ENCODE results near the gene ST6GALNAC2.
"Not testable (repeated sequence)": the region's sequence is repeated elsewhere in the genome, so short reads cannot be mapped to it uniquely, and the experiment has no call there.

ST6GALNAC2 gene

DNA sequence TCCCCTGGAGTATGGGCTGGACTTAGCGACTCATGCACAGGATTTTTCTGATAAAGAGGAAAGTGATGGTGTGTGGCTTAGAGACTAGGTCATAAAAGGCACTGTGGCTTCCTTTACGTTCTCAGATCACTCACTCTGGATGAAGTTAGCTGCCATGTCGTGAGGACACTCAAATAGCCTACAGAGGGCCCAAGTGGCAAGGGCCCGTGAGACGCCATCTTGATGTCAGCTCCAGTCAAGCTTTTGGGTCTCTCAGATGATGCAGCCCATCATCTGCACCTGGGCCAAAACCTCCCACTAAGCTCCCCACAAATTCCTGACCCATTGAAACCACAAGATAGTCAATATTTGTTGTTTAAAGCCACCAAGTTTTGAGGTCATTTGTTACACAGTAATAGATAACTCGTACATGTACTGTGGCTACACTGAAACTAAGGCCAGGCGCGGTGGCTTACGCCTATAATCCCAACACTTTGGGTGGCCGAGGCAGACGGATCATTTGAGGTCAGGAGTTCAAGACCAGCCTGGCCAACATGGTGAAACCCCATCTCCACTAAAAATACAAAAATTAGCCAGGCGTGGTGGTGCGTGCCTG lies 14.7 kb downstream of the ST6GALNAC2 start:
- peaks cover 35% of the 10 kb centered on the region for H3K36me3 Mint-ChIP-seq (ENCODE audit: low read depth)
- peaks cover 34% of the 10 kb centered on the region for H3K4me1 Mint-ChIP-seq (ENCODE audit: low read depth)
- peaks cover 22% of the 10 kb centered on the region for H3K27me3 Mint-ChIP-seq
- H3K9me3 Mint-ChIP-seq: no peaks in the 10 kb centered on the region
- no peak overlapping the region for H3K27ac Mint-ChIP-seq
- intact Hi-C loops (cut with micrococcal nuclease): no loop called here
- no peak overlapping the region for H3K4me3 Mint-ChIP-seq

DNA sequence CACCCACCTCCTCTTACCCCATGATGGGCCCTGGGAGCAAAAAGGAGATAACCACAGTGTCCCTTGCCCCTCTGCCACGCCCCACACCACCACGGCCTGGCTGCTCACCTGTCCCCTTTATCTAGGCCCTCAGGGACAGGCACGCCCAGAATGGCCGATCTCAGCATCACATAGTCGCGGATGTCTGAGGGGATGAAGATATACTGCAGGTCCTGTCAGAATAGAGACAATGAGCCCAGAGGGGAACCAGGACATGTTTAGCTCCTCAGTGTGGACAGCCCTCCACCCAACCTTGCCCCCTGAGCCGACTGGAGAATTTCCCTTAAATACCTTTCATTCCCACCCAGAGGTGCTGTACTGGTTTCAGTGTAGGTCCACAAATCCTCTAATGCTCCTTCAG lies 15.2 kb downstream of the ST6GALNAC2 start:
- intact Hi-C loops (cut with micrococcal nuclease): no loop called here
- Mint-ChIP-seq H3K27me3 (peaks cover 19% of the 10 kb centered on the region), H3K9me3 (no peaks in the 10 kb centered on the region), H3K27ac (no peak overlapping the region), H3K4me1 (ENCODE audit: low read depth) (peaks cover 38% of the 10 kb centered on the region), H3K36me3 (ENCODE audit: low read depth) (peaks cover 40% of the 10 kb centered on the region), H3K4me3 (no peak overlapping the region)

DNA sequence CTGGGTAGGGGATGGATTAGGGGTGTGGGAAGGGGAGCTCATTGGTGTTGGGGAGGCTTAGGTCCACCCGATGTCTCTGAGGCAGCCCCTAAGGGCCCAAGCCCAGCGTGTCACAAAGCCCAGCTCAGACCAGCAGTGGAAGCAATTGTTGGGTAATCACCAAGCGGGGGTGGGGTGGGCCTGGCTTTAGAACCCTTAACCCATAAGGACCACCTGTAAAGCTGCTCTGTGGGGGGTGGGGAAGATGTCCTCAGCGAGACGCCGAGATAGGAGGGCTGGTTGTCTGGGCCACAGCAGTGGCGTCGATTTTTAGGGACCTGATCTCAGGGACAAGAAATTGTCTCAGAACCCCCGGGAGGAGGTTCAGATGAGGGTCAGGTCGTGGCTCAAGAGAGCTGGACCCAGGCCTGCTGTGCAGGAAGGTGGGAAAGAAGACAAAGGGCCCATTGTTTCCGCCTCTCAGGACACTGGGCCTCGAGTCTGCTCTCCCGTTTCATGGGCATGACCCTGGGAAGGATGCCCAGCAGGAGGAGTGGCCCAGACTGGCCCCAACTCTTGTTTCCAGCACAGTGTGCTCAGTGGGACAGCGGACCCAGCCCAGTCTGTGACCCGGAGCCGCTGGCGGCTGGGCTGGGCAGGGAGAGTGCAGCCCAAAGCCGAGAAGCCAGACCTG lies 15.9 kb downstream of the ST6GALNAC2 start:
- H3K36me3 Mint-ChIP-seq (ENCODE audit: low read depth): peaks cover 47% of the 10 kb centered on the region
- H3K27me3 Mint-ChIP-seq: peaks cover 19% of the 10 kb centered on the region
- H3K9me3 Mint-ChIP-seq: no peaks in the 10 kb centered on the region
- no peak overlapping the region for H3K4me3 Mint-ChIP-seq
- peaks cover 44% of the 10 kb centered on the region for H3K4me1 Mint-ChIP-seq (ENCODE audit: low read depth)
- H3K27ac Mint-ChIP-seq: no peak overlapping the region
- intact Hi-C loops (cut with micrococcal nuclease): no loop called here

DNA sequence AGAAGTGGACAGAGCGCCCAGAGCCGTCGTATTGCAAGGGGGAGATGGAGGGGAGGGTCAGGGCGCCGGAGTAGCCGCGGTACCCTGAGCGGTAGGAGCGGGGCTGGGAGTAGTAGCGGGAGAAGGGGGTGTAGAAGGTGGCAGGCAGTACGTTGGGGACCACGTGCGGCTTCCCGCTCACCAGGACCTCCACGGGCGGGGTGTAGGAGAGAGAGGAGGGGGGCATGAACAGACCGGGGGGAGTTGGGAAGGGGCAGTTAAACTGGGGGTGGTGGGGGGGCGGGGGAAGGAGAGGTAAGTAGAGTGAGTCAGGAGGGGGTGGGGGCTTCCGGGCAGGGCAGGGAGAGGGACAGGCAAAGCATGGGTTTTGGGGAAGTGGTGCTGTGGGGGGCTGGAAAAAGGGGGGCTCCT lies 16.8 kb downstream of the ST6GALNAC2 start:
- H3K27me3 Mint-ChIP-seq: peaks cover 19% of the 10 kb centered on the region
- intact Hi-C loops (cut with micrococcal nuclease): no loop called here
- peak overlapping the region; percentile 3 for H3K27ac Mint-ChIP-seq

DNA sequence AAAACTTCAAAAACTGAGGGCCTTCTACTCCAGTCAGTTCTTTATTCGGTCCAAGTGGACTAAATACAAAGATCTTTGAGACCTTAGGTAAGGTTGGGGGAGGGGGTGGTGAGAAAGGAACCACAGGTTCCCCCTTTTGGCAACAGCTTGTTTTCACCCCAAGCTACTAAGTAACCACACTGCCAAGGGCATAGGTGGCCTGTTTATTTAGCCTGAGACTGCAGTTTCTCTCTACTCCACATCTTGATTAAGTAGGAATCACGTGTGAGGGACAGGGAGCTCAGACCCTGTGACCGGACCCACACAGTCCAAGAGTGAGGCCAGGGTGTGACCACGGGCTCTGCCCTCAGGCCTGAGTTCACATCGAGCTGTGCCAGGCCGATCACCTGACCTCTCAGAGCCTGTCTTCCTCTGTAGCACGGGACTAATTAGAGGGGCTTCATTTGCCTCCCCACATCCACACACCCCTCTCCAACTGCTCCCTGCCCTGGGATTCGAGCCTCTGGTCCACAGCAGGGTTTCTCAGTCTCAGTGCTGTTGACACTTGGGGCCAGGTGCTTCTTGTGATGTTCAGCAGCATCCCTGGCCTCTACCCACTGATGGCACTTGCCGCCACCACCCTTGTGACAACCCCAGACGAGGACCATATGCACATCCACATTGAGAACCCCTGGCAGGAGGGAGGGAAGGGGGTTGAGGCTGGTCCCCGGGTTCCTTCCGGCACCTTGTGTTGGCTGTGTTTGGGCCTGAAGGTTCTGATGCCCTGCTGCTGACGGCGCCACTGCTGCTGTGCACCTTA lies 17.8 kb downstream of the ST6GALNAC2 start:
- peaks cover 47% of the 10 kb centered on the region for H3K36me3 Mint-ChIP-seq (ENCODE audit: low read depth)
- no peaks in the 10 kb centered on the region for H3K9me3 Mint-ChIP-seq
- peaks cover 50% of the 10 kb centered on the region for H3K4me1 Mint-ChIP-seq (ENCODE audit: low read depth)
- H3K27me3 Mint-ChIP-seq: peaks cover 19% of the 10 kb centered on the region
- H3K27ac Mint-ChIP-seq: no peak overlapping the region
- H3K4me3 Mint-ChIP-seq: no peak overlapping the region
- intact Hi-C loops (cut with micrococcal nuclease): no loop called here

More for the DNA sequence above, 16.8 kb downstream of the ST6GALNAC2 start:
- Mint-ChIP-seq H3K4me3 (no peak overlapping the region), H3K9me3 (no peaks in the 10 kb centered on the region), H3K36me3 (ENCODE audit: low read depth) (peaks cover 48% of the 10 kb centered on the region), H3K4me1 (ENCODE audit: low read depth) (peaks cover 44% of the 10 kb centered on the region)

DNA sequence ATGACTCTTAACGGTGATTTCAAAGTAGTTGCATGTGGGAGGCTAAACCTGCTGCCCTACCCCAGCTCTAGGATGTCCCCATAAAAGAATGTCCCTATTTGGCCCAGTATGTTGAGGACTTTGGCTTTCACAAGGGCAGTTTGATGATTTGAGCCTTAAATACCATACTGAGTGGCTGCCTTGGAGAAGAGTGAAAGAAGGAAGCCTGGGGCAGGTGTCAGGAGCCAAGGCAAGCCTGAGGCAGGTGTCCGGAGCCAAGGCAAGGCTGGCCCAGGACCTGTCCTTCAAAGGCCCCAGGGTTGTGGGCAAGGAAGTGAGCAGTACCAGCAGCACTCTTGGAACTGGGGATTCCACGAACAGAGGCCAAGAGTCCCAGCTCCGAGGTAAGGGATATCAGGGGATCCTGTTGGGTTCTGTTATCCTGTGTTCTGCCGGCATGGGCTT lies 18.6 kb downstream of the ST6GALNAC2 start:
- peaks cover 54% of the 10 kb centered on the region for H3K4me1 Mint-ChIP-seq (ENCODE audit: low read depth)
- H3K9me3 Mint-ChIP-seq: no peaks in the 10 kb centered on the region
- H3K36me3 Mint-ChIP-seq (ENCODE audit: low read depth): peaks cover 47% of the 10 kb centered on the region
- H3K27ac Mint-ChIP-seq: no peak overlapping the region
- intact Hi-C loops (cut with micrococcal nuclease): no loop called here
- H3K27me3 Mint-ChIP-seq: peaks cover 19% of the 10 kb centered on the region
- no peak overlapping the region for H3K4me3 Mint-ChIP-seq

DNA sequence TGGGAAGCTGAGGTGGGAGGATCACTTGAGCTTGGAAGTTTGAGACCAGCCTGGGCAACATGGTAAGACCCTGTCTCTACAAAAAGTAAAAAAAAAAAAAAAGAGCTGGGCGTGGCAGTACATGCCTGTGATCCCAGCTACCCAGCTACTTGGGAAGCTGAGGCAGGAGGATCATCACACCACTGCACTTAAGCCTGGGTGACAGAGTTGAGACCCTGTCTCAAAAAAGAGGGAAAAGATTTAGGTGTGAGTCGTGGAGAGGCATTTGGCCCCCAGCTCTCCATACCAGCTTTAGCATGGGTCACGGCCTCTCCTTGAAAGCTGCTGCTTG lies 19.1 kb downstream of the ST6GALNAC2 start:
- intact Hi-C loops (cut with micrococcal nuclease): no loop called here
- Mint-ChIP-seq H3K27ac (no peak overlapping the region), H3K36me3 (ENCODE audit: low read depth) (peaks cover 52% of the 10 kb centered on the region), H3K27me3 (peaks cover 19% of the 10 kb centered on the region), H3K4me1 (ENCODE audit: low read depth) (peaks cover 58% of the 10 kb centered on the region), H3K9me3 (no peaks in the 10 kb centered on the region), H3K4me3 (no peak overlapping the region)

DNA sequence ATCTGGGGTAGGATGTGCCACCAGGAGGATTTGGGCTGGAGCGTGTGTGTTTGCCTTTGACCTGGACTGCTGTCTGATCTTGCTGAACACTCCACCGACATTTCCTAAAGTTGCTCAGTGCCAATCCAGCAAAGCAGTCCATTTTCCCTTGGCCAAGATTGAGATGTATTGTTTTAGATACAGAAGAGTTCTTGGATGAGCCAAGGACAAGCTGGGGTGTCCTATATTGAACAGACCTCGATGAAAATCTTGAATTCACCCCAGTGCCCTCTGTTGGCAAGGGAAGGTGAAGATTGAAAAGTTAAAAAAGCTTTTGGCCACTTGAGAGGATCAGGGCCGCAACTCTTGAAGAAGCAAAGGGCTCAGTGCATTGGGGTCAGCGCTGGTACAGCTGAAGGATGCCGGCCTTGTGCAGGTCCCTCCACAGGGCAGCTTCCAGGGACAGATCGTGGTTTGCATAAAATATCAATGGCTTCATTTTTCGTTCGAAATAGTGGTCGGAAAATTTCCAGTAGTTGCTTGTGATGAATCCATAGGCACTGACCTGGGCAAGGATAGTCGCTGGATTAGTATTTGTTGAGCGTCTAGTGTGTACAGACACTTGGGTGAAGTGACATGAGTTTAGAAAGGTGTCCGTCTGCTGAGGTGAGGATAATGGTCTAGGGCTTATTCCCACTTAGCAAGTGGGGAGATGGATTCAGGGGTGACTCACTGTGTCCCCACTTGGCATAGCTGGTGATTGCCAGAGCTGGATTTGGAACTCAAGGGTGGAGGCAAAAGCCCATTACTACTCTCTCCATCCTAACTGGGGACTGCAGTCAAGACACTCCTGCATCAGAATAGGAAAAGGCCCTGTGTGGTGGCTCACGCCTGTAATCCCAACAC lies 19.7 kb downstream of the ST6GALNAC2 start:
- Mint-ChIP-seq H3K4me1 (ENCODE audit: low read depth) (peaks cover 61% of the 10 kb centered on the region), H3K9me3 (no peaks in the 10 kb centered on the region), H3K4me3 (no peak overlapping the region), H3K36me3 (ENCODE audit: low read depth) (peaks cover 58% of the 10 kb centered on the region), H3K27ac (no peak overlapping the region), H3K27me3 (peaks cover 19% of the 10 kb centered on the region)
- intact Hi-C loops (cut with micrococcal nuclease): no loop called here

DNA sequence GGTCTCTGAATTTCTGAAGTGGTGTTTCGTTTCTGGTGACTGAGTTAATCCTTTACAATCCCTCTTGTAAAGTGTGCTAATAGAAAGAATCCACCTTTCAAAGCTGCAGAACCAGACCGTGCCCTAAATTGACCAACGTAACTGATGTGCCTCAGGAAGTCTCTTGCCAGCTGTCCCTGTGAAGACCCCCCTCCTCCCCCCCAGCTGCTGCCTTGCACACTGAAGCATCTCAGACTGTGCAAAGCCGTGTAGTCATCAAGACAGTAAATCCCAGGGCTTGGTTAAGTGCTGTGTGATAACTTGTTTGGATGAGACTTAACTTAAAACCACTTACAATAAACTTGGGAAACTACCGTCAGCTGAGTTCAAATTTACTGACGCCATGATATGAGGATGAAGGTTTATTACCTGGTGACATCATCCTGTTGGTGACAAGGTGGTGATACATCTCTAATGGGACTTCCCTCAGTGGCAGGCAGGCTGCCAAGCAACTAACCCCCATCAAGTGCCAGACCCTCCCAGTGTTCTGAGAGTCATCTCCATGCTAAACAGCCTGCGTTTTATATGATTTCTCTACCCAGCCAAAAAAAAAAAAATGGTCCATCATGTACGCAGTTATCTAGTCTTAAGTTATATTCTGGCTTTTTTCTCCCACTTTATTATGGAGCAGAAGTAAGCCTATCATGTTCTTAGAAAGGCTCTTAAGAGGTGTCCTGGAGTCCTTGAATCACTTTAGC lies 20.5 kb downstream of the ST6GALNAC2 start:
- Mint-ChIP-seq H3K4me1 (ENCODE audit: low read depth) (peaks cover 69% of the 10 kb centered on the region), H3K36me3 (ENCODE audit: low read depth) (peaks cover 63% of the 10 kb centered on the region), H3K27me3 (peaks cover 19% of the 10 kb centered on the region)
- H3K9me3 Mint-ChIP-seq; intact Hi-C loops (cut with micrococcal nuclease); H3K27ac Mint-ChIP-seq; H3K4me3 Mint-ChIP-seq: not testable (repeated sequence)

DNA sequence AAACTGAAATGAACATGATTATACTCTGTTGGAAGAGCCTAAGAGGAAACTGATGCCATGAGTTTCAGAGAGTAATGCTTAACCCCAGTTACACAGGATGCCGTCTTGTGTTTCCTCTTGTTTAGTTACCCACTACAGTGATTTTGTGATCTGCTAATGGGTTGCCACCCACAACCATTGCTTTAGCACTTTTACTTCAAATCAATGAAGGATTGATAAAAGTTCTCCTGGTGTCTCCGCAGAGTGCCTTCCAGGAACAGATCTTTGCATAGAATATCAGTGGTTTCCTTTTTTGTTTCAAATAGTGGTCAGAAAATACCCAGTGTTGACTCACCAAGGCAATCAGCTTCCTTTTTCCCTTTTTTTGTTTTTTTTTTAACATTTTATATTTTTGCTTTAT lies 22.3 kb downstream of the ST6GALNAC2 start:
- H3K4me3 Mint-ChIP-seq; H3K27ac Mint-ChIP-seq; intact Hi-C loops (cut with micrococcal nuclease); H3K9me3 Mint-ChIP-seq: not testable (repeated sequence)
- Mint-ChIP-seq H3K27me3 (peaks cover 11% of the 10 kb centered on the region), H3K4me1 (ENCODE audit: low read depth) (peaks cover 75% of the 10 kb centered on the region), H3K36me3 (ENCODE audit: low read depth) (peaks cover 67% of the 10 kb centered on the region)

DNA sequence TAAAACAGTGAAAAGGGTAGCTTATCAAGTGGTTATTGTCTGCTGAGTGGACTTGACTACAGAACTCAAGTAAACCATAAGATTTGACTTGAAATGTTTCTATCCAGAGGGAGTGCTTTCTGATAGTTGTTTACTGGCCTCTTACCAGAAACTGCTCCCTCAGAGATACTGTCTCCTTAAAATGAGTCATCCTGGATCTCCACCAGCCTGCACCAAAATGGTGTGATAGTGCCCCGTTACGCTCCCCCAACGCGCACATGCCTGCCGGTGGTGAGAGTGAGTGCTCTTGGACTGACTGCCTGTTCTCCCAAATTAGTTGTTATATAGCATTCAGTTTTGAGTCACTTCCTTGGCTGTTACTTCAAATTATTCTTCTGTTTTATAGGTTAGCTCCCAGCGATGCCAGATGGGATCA lies 22.9 kb downstream of the ST6GALNAC2 start:
- H3K36me3 Mint-ChIP-seq (ENCODE audit: low read depth): peaks cover 72% of the 10 kb centered on the region
- no peak overlapping the region for H3K4me3 Mint-ChIP-seq
- peaks cover 75% of the 10 kb centered on the region for H3K4me1 Mint-ChIP-seq (ENCODE audit: low read depth)
- no peaks in the 10 kb centered on the region for H3K9me3 Mint-ChIP-seq
- intact Hi-C loops (cut with micrococcal nuclease): no loop called here
- H3K27me3 Mint-ChIP-seq: peaks cover 5% of the 10 kb centered on the region
- H3K27ac Mint-ChIP-seq: no peak overlapping the region

DNA sequence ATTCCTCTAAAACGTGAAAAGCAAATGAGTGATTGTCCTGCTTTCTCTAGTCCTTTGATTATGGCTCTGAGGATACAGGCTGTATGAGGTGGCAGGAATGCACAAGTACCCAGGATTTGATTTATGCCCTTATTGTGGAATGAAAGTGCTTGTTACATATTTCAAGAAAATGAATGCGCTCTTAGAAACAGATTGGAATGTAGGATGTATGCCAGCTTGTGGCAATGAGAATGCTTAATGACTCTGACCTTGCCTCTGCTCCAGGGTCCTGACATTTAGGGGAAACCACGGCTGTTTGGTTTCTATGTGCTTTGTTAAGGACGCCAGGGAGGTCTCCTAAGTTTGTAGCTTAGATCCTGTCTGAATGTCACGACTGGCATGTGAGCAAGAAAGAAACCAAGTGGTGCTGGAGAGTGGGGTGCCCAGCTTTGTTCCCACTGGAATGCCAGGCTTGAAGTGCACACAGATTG lies 23.8 kb downstream of the ST6GALNAC2 start:
- Mint-ChIP-seq H3K36me3 (ENCODE audit: low read depth) (peaks cover 76% of the 10 kb centered on the region), H3K27me3 (peaks cover under 1% of the 10 kb centered on the region), H3K4me1 (ENCODE audit: low read depth) (peaks cover 73% of the 10 kb centered on the region), H3K4me3 (no peak overlapping the region), H3K27ac (no peak overlapping the region), H3K9me3 (no peaks in the 10 kb centered on the region)
- intact Hi-C loops (cut with micrococcal nuclease): no loop called here

DNA sequence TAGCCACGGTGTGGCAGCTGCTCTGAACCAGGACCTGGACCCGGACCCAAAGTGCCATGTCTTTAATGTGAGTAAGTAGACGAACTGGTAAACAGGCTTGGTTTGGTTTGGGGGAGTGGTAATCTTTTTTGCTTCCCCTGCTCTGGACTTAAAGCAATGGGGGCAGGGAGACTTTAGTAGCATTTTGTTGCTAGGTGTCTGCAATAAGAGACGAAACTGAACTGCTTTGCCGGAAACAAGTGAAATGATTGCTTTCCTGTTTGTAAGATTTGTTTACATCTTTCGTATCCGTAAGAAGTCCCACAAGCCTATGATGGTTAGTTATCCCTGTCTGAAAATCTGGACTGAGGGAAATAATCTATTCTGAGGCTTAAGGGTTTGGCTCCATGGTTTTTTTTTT lies 24.3 kb downstream of the ST6GALNAC2 start:
- no peaks in the 10 kb centered on the region for H3K27me3 Mint-ChIP-seq
- peaks cover 73% of the 10 kb centered on the region for H3K4me1 Mint-ChIP-seq (ENCODE audit: low read depth)

More for the DNA sequence above, 24.3 kb downstream of the ST6GALNAC2 start:
- no peaks in the 10 kb centered on the region for H3K9me3 Mint-ChIP-seq
- H3K27ac Mint-ChIP-seq: no peak overlapping the region
- intact Hi-C loops (cut with micrococcal nuclease): no loop called here
- no peak overlapping the region for H3K4me3 Mint-ChIP-seq
- peaks cover 72% of the 10 kb centered on the region for H3K36me3 Mint-ChIP-seq (ENCODE audit: low read depth)
